Chondrocyte (in vitro differentiated cells): ENCODE measurements around the gene ASS1. TPM values are rescaled to one million over a fixed set of nuclear protein-coding genes. Genes with fewer than 3 reads are reported as not detected.
A peak's percentile ranks its signal among the peaks of the same experiment; 100 is the strongest.

Source experiments
- DNase-seq: peaks from one replicate; pipeline ENCODE4 v3.0.0; 2021; ENCODE audit warnings: mixed read lengths, low spot score
- H3K27ac Mint-ChIP-seq: one replicate; pipeline ENCODE4 v1.8.0; 2021; ENCODE audit warnings: mild to moderate bottlenecking, moderate library complexity, mixed read lengths; ENCODE audit not compliant: unreplicated experiment
- H3K27me3 Mint-ChIP-seq: 2 replicates; pipeline ENCODE4 v1.8.0; 2021; ENCODE audit warnings: low read depth, mixed read lengths
- H3K36me3 Mint-ChIP-seq: 2 replicates; pipeline ENCODE4 v1.8.0; 2021; ENCODE audit warnings: low read depth, mixed read lengths
- H3K4me1 Mint-ChIP-seq: 2 replicates; pipeline ENCODE4 v1.8.0; 2021; ENCODE audit warnings: low read depth, mild to moderate bottlenecking, mixed read lengths
- H3K4me3 Mint-ChIP-seq: one replicate; pipeline ENCODE4 v1.8.0; 2021; ENCODE audit warnings: mild to moderate bottlenecking, moderate library complexity, mixed read lengths; ENCODE audit not compliant: unreplicated experiment
- H3K9me3 Mint-ChIP-seq: 2 replicates; pipeline ENCODE4 v1.8.0; 2021; ENCODE audit warnings: low read depth, mixed read lengths
- total RNA-seq: library from RNA; stranded (reverse); gene quantifications from 3 replicates; pipeline ENCODE4 v1.2.1, GENCODE V29; 2021
- TF ChIP-seq, protein P1 (sequence below): fragments of 200-600 bp; sonication (generic); IDR thresholded peaks from 2 replicates; pipeline ENCODE4 v1.5.0; 2021; ENCODE audit warnings: antibody characterized with exemption, mild to moderate bottlenecking, moderate library complexity

The ASS1 gene
- total RNA-seq, 1 donor from 2014 or later = 193 TPM

GRCh38 chr9:130424595-130425454, 19.9 kb upstream of the ASS1 start:
- peak; percentile 81 for DNase-seq

DNA sequence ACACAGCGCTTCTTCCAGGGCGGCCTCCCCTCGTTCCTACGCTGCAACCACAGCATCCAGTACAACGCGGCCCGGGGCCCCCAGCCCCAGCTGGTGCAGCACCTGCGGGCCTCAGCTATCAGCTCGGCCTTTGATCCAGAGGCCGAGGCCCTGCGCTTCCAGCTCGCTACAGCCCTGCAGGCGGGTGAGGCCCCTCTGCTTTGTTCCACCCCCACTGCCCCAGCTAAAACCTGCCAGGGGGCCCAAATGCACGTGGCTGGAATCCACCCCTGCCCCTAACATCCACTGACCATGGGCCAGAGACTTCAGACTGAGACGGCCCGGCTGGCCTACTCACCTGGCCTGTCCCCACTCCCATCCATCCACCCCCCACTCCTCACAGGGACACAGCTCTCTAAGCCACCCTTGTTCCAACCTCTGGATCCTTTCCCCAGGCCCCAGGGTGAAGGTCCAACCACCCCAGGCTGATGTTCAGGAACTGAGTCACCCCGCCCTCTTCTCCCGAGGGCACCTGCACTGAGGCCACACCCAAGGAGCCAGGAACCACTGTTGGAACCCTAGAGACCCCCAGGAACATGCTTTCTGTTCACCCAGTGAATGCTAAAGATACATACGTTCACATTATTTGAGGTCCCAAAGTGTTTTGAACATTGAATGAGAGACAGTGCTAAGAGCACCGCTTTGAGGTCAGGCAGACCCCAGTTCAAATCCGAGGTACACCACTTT, 18.9 kb upstream of the ASS1 start:
- DNase-seq = peak; percentile 82
- Mint-ChIP-seq H3K36me3 (no peaks in the 10 kb centered on the region), H3K27ac (no peak overlapping the region), H3K9me3 (no peaks in the 10 kb centered on the region), H3K4me3 (no peak overlapping the region), H3K4me1 (peaks cover 17% of the 10 kb centered on the region), H3K27me3 (peaks cover 5% of the 10 kb centered on the region)
- TF ChIP-seq, protein P1, sequence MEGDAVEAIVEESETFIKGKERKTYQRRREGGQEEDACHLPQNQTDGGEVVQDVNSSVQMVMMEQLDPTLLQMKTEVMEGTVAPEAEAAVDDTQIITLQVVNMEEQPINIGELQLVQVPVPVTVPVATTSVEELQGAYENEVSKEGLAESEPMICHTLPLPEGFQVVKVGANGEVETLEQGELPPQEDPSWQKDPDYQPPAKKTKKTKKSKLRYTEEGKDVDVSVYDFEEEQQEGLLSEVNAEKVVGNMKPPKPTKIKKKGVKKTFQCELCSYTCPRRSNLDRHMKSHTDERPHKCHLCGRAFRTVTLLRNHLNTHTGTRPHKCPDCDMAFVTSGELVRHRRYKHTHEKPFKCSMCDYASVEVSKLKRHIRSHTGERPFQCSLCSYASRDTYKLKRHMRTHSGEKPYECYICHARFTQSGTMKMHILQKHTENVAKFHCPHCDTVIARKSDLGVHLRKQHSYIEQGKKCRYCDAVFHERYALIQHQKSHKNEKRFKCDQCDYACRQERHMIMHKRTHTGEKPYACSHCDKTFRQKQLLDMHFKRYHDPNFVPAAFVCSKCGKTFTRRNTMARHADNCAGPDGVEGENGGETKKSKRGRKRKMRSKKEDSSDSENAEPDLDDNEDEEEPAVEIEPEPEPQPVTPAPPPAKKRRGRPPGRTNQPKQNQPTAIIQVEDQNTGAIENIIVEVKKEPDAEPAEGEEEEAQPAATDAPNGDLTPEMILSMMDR = no peak

More at GRCh38 chr9:130424595-130425454, 19.9 kb upstream of the ASS1 start:
- Mint-ChIP-seq H3K4me1 (peaks cover 17% of the 10 kb centered on the region), H3K27me3 (peaks cover 5% of the 10 kb centered on the region), H3K27ac (no peak overlapping the region), H3K9me3 (no peaks in the 10 kb centered on the region), H3K4me3 (no peak overlapping the region), H3K36me3 (no peaks in the 10 kb centered on the region)
- TF ChIP-seq, protein P1 = no peak

GRCh38 chr9:130426467-130426773, 18.3 kb upstream of the ASS1 start:
- Mint-ChIP-seq H3K4me3 (no peak overlapping the region), H3K4me1 (peaks cover 17% of the 10 kb centered on the region), H3K27me3 (peaks cover 5% of the 10 kb centered on the region), H3K36me3 (no peaks in the 10 kb centered on the region), H3K9me3 (no peaks in the 10 kb centered on the region), H3K27ac (no peak overlapping the region)
- TF ChIP-seq, protein P1 = no peak
- DNase-seq = peak; percentile 56

- Mint-ChIP-seq H3K9me3 (no peaks in the 10 kb centered on the region), H3K4me3 (no peak overlapping the region), H3K27ac (peak overlapping the region; percentile 77), H3K27me3 (peaks cover 5% of the 10 kb centered on the region), H3K4me1 (peaks cover 12% of the 10 kb centered on the region), H3K36me3 (no peaks in the 10 kb centered on the region)
- peak; percentile 79 for DNase-seq
- TF ChIP-seq, protein P1 = peak; percentile 40
Measured at GRCh38 chr9:130426883-130427282, 17.9 kb upstream of the ASS1 start.

GRCh38 chr9:130427326-130427725, 17.4 kb upstream of the ASS1 start:
- peaks cover 6% of the 10 kb centered on the region for H3K27me3 Mint-ChIP-seq
- no peaks in the 10 kb centered on the region for H3K36me3 Mint-ChIP-seq
- no peak overlapping the region for H3K27ac Mint-ChIP-seq
- DNase-seq = no peak
- no peak overlapping the region for H3K4me3 Mint-ChIP-seq
- peaks cover 9% of the 10 kb centered on the region for H3K4me1 Mint-ChIP-seq
- no peaks in the 10 kb centered on the region for H3K9me3 Mint-ChIP-seq
- TF ChIP-seq, protein P1 = no peak
